ENCODE results near the gene IRX3. TPM values are rescaled to one million over a fixed set of nuclear protein-coding genes. Genes with fewer than 3 reads are reported as not detected.

IRX3 gene
- total RNA-seq, 4 donors from 2014 or later, result 0.97 to 15.0 (median 3.5) TPM

- Histone ChIP-seq H3K27ac (no peak overlapping the region), H3K4me1 (peaks cover 0 to 22% of the 10 kb centered on the region in 2 donors), H3K27me3 (peaks cover 12 to 37% of the 10 kb centered on the region in 2 donors), H3K36me3 (no peaks in the 10 kb centered on the region), H3K4me3 (no peak overlapping the region), H3K9me3 (no peaks in the 10 kb centered on the region)
- intact Hi-C loops (cut with DNase I; ENCODE audit: low total_unique reads), result no loop called here
- no peak for TF ChIP-seq POLR2A (IDR thresholded peaks at IDR 0.05)
- peak in 3 of 4 experiments; percentile 15 to 34 (median 23) for TF ChIP-seq CTCF (IDR thresholded peaks at IDR 0.05)
- DNase-seq, result no peak
Measured at GRCh38 chr16:54282202-54282927, 4.2 kb downstream of the IRX3 start.

GRCh38 chr16:54281535-54282201 lies 4.9 kb downstream of the IRX3 start:
- H3K4me1 ChIP-seq, result peaks cover 0 to 15% of the 10 kb centered on the region in 2 donors
- H3K27ac ChIP-seq, result no peak overlapping the region
- no peaks in the 10 kb centered on the region for H3K36me3 ChIP-seq
- peaks cover 12 to 34% of the 10 kb centered on the region in 2 donors for H3K27me3 ChIP-seq
- intact Hi-C loops (cut with DNase I; ENCODE audit: low total_unique reads), result no loop called here
- no peak overlapping the region for H3K4me3 ChIP-seq
- no peak for DNase-seq
- TF ChIP-seq POLR2A (IDR thresholded peaks at IDR 0.05), result no peak
- TF ChIP-seq CTCF (IDR thresholded peaks at IDR 0.05), result no peak
- H3K9me3 ChIP-seq, result no peaks in the 10 kb centered on the region

GRCh38 chr16:54280751-54281150 lies 5.8 kb downstream of the IRX3 start:
- Histone ChIP-seq H3K36me3 (no peaks in the 10 kb centered on the region), H3K27me3 (peaks cover 12 to 34% of the 10 kb centered on the region in 2 donors), H3K9me3 (no peaks in the 10 kb centered on the region), H3K27ac (no peak overlapping the region), H3K4me1 (peaks cover 0 to 10% of the 10 kb centered on the region in 2 donors), H3K4me3 (no peak overlapping the region)
- intact Hi-C loops (cut with DNase I; ENCODE audit: low total_unique reads), result no loop called here
- TF ChIP-seq CTCF (IDR thresholded peaks at IDR 0.05) (no peak), POLR2A (IDR thresholded peaks at IDR 0.05) (no peak)
- no peak for DNase-seq

GRCh38 chr16:54277845-54278703 lies 8.5 kb downstream of the IRX3 start:
- H3K4me1 ChIP-seq, result no peaks in the 10 kb centered on the region
- H3K9me3 ChIP-seq, result no peaks in the 10 kb centered on the region
- peaks cover 0 to 15% of the 10 kb centered on the region in 2 donors for H3K27me3 ChIP-seq
- TF ChIP-seq CTCF (IDR thresholded peaks at IDR 0.05), result no peak
- no peak for TF ChIP-seq POLR2A (IDR thresholded peaks at IDR 0.05)
- intact Hi-C loops (cut with DNase I; ENCODE audit: low total_unique reads), result no loop called here
- no peak for DNase-seq
- no peak overlapping the region for H3K27ac ChIP-seq
- H3K36me3 ChIP-seq, result no peaks in the 10 kb centered on the region
- no peak overlapping the region for H3K4me3 ChIP-seq
